Measurements from ENCODE around the gene GLRX5. TPM values are rescaled to one million over a fixed set of nuclear protein-coding genes. Genes with fewer than 3 reads are reported as not detected.

Gene GLRX5
- total RNA-seq, 1 experiment from 2014 or later, result 60.1 TPM

GRCh38 chr14:95535226-95536021 lies 574 bp downstream of the GLRX5 start:
- intact Hi-C loops (cut with micrococcal nuclease), result loop anchor here (10.0 kb wide), 1 partner anchor 381 kb away; the partner anchor contains the start of gene DICER1
- ATAC-seq, result peak; percentile 5
- H2AFZ ChIP-seq (ENCODE audit: low read depth, low read length, poor library complexity, severe bottlenecking), result no peak overlapping the region
- no peaks in the 10 kb centered on the region for H3K9me2 ChIP-seq (ENCODE audit: insufficient read depth)
- ChIA-PET RAD21 (ENCODE audit: low non-redundant PET in 1 of 2, low total read pairs in 2 of 2, uncharacterized antibody in 2 of 2, unreplicated experiment in 2 of 2) (no interaction called here), POLR2A (interaction anchor here (1.5 kb wide), 1 partner anchor 11 kb away, joined by 4 read pairs; no protein-coding TSS in a partner anchor), CTCF (no interaction called here)
- BruUV-seq (replicated peaks), result TSS peak; percentile 40
- H3K9ac ChIP-seq (ENCODE audit: low read length), result peak overlapping the region; percentile 90
- H3K27me3 ChIP-seq (ENCODE audit: insufficient read depth, low read length), result no peaks in the 10 kb centered on the region
- TF ChIP-seq, protein P1, sequence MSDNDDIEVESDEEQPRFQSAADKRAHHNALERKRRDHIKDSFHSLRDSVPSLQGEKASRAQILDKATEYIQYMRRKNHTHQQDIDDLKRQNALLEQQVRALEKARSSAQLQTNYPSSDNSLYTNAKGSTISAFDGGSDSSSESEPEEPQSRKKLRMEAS (IDR thresholded peaks at IDR 0.05), result no peak
- TF ChIP-seq ZFX (IDR thresholded peaks at IDR 0.05), result peak; percentile 51
- DNase-seq (ENCODE audit: low read depth, low spot score), result no peak
- peak overlapping the region; percentile 77 to 89 for H3K4me3 ChIP-seq (replicated peaks in 1 of 2; ENCODE audit: low read depth in 1 of 2, low read length in 2 of 2)
- H3K27ac ChIP-seq (ENCODE audit: low read depth, low read length), result peak overlapping the region; percentile 56; the same call in 1 of the 2 replicates
- peaks cover 0 to 3% of the 10 kb centered on the region in 2 experiments; a peak in 2 of 4 replicates for H3K36me3 ChIP-seq (ENCODE audit: control insufficient read depth in 1 of 2, insufficient read depth in 2 of 2, low read length in 2 of 2)
- H3K4me2 ChIP-seq (ENCODE audit: low read length), result peak overlapping the region; percentile 76
- H4K20me1 ChIP-seq (ENCODE audit: insufficient read depth), result peaks cover 16% of the 10 kb centered on the region; the same call in 1 of the 2 replicates
- no peaks in the 10 kb centered on the region for H3K9me3 ChIP-seq (ENCODE audit: control insufficient read depth in 1 of 2, insufficient read depth in 1 of 2, low read depth in 1 of 2, low read length in 2 of 2)
- peaks cover 93% of the 10 kb centered on the region for H3K79me2 ChIP-seq (ENCODE audit: insufficient read depth, low read length)
- H3K4me1 ChIP-seq (ENCODE audit: control insufficient read depth in 1 of 2, insufficient read depth in 2 of 2, low read length in 2 of 2), result peaks cover 34 to 40% of the 10 kb centered on the region in 2 experiments

GRCh38 chr14:95536036-95536593 lies 1.3 kb downstream of the GLRX5 start:
- ChIA-PET CTCF (no interaction called here), RAD21 (ENCODE audit: low non-redundant PET in 1 of 2, low total read pairs in 2 of 2, uncharacterized antibody in 2 of 2, unreplicated experiment in 2 of 2) (no interaction called here), POLR2A (interaction anchor here (1.5 kb wide), 1 partner anchor 11 kb away, joined by 4 read pairs; no protein-coding TSS in a partner anchor)
- Histone ChIP-seq H3K9ac (ENCODE audit: low read length) (peak overlapping the region; percentile 90), H3K79me2 (ENCODE audit: insufficient read depth, low read length) (peaks cover 93% of the 10 kb centered on the region), H3K4me3 (replicated peaks in 1 of 2; ENCODE audit: low read depth in 1 of 2, low read length in 2 of 2) (peak overlapping the region; percentile 77 to 89), H3K27ac (ENCODE audit: low read depth, low read length) (0 out of 2 replicates have a peak overlapping the region, but pooled peaks have one; percentile 56), H4K20me1 (ENCODE audit: insufficient read depth) (peaks cover 18% of the 10 kb centered on the region; the same call in 1 of the 2 replicates), H3K4me2 (ENCODE audit: low read length) (peak overlapping the region; percentile 76), H2AFZ (ENCODE audit: low read depth, low read length, poor library complexity, severe bottlenecking) (no peak overlapping the region), H3K4me1 (ENCODE audit: control insufficient read depth in 1 of 2, insufficient read depth in 2 of 2, low read length in 2 of 2) (peaks cover 28 to 33% of the 10 kb centered on the region in 2 experiments), H3K36me3 (ENCODE audit: control insufficient read depth in 1 of 2, insufficient read depth in 2 of 2, low read length in 2 of 2) (peaks cover 0 to 3% of the 10 kb centered on the region in 2 experiments; a peak in 2 of 4 replicates), H3K9me3 (ENCODE audit: control insufficient read depth in 1 of 2, insufficient read depth in 1 of 2, low read depth in 1 of 2, low read length in 2 of 2) (no peaks in the 10 kb centered on the region), H3K27me3 (ENCODE audit: insufficient read depth, low read length) (no peaks in the 10 kb centered on the region), H3K9me2 (ENCODE audit: insufficient read depth) (no peaks in the 10 kb centered on the region)
- ATAC-seq (no peak), DNase-seq (ENCODE audit: low read depth, low spot score) (no peak)
- no TSS peak for BruUV-seq (replicated peaks)
- intact Hi-C loops (cut with micrococcal nuclease), result loop anchor here (10.0 kb wide), 1 partner anchor 381 kb away; the partner anchor contains the start of gene DICER1
- TF ChIP-seq, protein P2, sequence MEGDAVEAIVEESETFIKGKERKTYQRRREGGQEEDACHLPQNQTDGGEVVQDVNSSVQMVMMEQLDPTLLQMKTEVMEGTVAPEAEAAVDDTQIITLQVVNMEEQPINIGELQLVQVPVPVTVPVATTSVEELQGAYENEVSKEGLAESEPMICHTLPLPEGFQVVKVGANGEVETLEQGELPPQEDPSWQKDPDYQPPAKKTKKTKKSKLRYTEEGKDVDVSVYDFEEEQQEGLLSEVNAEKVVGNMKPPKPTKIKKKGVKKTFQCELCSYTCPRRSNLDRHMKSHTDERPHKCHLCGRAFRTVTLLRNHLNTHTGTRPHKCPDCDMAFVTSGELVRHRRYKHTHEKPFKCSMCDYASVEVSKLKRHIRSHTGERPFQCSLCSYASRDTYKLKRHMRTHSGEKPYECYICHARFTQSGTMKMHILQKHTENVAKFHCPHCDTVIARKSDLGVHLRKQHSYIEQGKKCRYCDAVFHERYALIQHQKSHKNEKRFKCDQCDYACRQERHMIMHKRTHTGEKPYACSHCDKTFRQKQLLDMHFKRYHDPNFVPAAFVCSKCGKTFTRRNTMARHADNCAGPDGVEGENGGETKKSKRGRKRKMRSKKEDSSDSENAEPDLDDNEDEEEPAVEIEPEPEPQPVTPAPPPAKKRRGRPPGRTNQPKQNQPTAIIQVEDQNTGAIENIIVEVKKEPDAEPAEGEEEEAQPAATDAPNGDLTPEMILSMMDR (IDR thresholded peaks at IDR 0.05 in 2 of 3, conservative IDR thresholded peaks at IDR 0.05 in 1 of 3; ENCODE audit: borderline replicate concordance in 1 of 3, insufficient read depth in 1 of 3, low read depth in 2 of 3, low read length in 2 of 3), result no peak
- TF ChIP-seq YY1 (IDR thresholded peaks at IDR 0.05; ENCODE audit: extremely low read depth, insufficient replicate concordance, low read depth, low read length), result no peak
- TF ChIP-seq ELF1 (IDR thresholded peaks at IDR 0.05; ENCODE audit: borderline replicate concordance, low read depth), result no peak
- no peak for TF ChIP-seq CBX3 (IDR thresholded peaks at IDR 0.05; ENCODE audit: low read depth)
- TF ChIP-seq EZH2phosphoT487 (IDR thresholded peaks at IDR 0.05; ENCODE audit: borderline replicate concordance), result no peak
- TF ChIP-seq, protein P3, sequence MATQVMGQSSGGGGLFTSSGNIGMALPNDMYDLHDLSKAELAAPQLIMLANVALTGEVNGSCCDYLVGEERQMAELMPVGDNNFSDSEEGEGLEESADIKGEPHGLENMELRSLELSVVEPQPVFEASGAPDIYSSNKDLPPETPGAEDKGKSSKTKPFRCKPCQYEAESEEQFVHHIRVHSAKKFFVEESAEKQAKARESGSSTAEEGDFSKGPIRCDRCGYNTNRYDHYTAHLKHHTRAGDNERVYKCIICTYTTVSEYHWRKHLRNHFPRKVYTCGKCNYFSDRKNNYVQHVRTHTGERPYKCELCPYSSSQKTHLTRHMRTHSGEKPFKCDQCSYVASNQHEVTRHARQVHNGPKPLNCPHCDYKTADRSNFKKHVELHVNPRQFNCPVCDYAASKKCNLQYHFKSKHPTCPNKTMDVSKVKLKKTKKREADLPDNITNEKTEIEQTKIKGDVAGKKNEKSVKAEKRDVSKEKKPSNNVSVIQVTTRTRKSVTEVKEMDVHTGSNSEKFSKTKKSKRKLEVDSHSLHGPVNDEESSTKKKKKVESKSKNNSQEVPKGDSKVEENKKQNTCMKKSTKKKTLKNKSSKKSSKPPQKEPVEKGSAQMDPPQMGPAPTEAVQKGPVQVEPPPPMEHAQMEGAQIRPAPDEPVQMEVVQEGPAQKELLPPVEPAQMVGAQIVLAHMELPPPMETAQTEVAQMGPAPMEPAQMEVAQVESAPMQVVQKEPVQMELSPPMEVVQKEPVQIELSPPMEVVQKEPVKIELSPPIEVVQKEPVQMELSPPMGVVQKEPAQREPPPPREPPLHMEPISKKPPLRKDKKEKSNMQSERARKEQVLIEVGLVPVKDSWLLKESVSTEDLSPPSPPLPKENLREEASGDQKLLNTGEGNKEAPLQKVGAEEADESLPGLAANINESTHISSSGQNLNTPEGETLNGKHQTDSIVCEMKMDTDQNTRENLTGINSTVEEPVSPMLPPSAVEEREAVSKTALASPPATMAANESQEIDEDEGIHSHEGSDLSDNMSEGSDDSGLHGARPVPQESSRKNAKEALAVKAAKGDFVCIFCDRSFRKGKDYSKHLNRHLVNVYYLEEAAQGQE (IDR thresholded peaks at IDR 0.05; ENCODE audit: low read depth), result no peak
- no peak for TF ChIP-seq POLR2A (IDR thresholded peaks at IDR 0.05; ENCODE audit: borderline replicate concordance, extremely low read depth, insufficient read depth, insufficient read length)
- TF ChIP-seq, protein P1 (IDR thresholded peaks at IDR 0.05), result no peak
